ENCODE measurements around the gene MAPK9.

Gene MAPK9

DNA sequence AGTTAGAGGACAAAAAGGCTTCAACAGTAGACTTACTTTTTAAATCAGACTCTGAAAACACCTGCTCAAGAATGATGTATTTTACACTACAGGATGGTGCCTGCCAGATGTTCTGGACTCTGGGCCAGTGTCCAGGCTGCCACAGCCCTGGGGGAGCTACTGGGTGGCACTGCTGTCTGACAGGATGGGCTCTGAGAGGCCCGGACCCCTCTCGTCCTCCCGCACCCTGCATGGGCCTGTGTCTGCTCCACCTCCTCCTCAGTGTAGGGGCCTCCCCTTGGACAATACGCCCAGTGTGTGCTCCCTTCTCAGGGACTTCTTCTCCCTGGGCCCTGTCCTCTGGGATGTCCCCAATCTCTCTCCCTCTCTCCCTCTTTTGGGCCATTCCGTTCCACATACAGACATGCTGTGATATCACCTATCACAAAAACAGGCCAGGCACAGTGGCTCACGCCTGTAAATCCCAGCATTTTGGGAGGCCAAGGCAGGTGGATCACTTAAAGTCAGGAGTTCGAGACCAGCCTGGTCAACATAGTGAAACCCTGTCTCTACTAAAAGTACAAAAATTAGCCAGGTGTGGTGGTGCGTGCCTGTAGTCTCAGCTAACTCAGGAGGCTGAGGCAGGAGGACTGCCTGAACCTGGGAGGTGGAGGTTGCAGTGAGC is 37.9 kb upstream of the MAPK9 start:
- Histone ChIP-seq H3K4me2 (ENCODE audit: insufficient read depth, low read length, poor library complexity, severe bottlenecking) (no peak overlapping the region), H3K79me1 (ENCODE audit: low read depth, low read length) (peaks cover 2% of the 10 kb centered on the region), H3K36me3 (replicated peaks in 1 of 2; ENCODE audit: control insufficient read depth in 2 of 2, insufficient read depth in 2 of 2, low read length in 2 of 2) (peaks cover 35 to 48% of the 10 kb centered on the region in 2 donors), H3K9ac (ENCODE audit: low read depth, low read length, poor library complexity) (no peak overlapping the region), H3K27ac (replicated peaks; ENCODE audit: low read length) (no peak overlapping the region), H3K23ac (ENCODE audit: low read depth, low read length, poor library complexity) (no peak overlapping the region), H2BK12ac (ENCODE audit: low read length) (no peak overlapping the region), H3K4me1 (ENCODE audit: control insufficient read depth in 2 of 2, insufficient read depth in 1 of 2, low read depth in 1 of 2, low read length in 2 of 2) (peaks cover 0 to 6% of the 10 kb centered on the region in 2 donors), H4K8ac (ENCODE audit: low read depth, low read length) (no peak overlapping the region), H3K4ac (ENCODE audit: low read length) (no peak overlapping the region), H3K18ac (ENCODE audit: low read length) (no peak overlapping the region), H2BK15ac (ENCODE audit: low read length) (no peak overlapping the region), H3K4me3 (ENCODE audit: low read length in 2 of 2) (no peak overlapping the region), H4K91ac (ENCODE audit: low read depth, low read length, poor library complexity) (no peak overlapping the region), H2AK5ac (ENCODE audit: low read depth, low read length) (no peak overlapping the region), H3K14ac (ENCODE audit: low read length) (no peak overlapping the region), H3K9me3 (replicated peaks in 1 of 2; ENCODE audit: control insufficient read depth in 2 of 2, insufficient read depth in 1 of 2, low read depth in 1 of 2, low read length in 2 of 2) (peaks cover 0 to 2% of the 10 kb centered on the region in 2 donors), H2BK120ac (ENCODE audit: low read depth, low read length) (no peak overlapping the region), H2AFZ (ENCODE audit: low read length) (no peak overlapping the region), H2BK5ac (ENCODE audit: low read length) (no peak overlapping the region), H3K27me3 (ENCODE audit: control insufficient read depth in 3 of 3, insufficient read depth in 3 of 3, low read depth in 1 of 3, low read length in 3 of 3) (no peaks in the 10 kb centered on the region)
- WGBS, 2 donors (ENCODE audit: extremely low coverage in 2 of 2, insufficient read length in 2 of 2, insufficient replicate concordance in 1 of 2): no CpG with 5 or more reads among the region's 8 CpGs
- no peak for DNase-seq (ENCODE audit: low spot score)

DNA sequence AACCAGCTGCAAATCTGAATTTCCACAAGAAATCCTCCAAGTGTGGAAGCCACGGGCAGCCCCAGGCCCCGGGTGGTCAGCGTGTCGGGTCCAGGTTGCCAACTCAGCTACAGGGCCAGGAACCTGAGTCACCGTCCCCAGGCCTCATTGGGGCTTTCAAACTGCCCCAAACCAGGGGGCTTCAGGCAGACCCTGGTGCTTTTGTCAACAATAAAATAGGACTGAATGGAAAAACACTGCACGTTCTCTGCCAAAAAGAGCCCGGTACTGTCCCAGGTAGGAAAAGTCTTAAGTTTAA is 37.2 kb upstream of the MAPK9 start:
- H3K18ac ChIP-seq (ENCODE audit: low read length): no peak overlapping the region
- H2BK12ac ChIP-seq (ENCODE audit: low read length): no peak overlapping the region
- H3K4me1 ChIP-seq (ENCODE audit: control insufficient read depth in 2 of 2, insufficient read depth in 1 of 2, low read depth in 1 of 2, low read length in 2 of 2): peaks cover 0 to 6% of the 10 kb centered on the region in 2 donors
- H3K4ac ChIP-seq (ENCODE audit: low read length): no peak overlapping the region
- H3K79me1 ChIP-seq (ENCODE audit: low read depth, low read length): peaks cover under 1% of the 10 kb centered on the region
- no peak overlapping the region for H4K8ac ChIP-seq (ENCODE audit: low read depth, low read length)
- no peak for DNase-seq (ENCODE audit: low spot score)
- no peaks in the 10 kb centered on the region for H3K27me3 ChIP-seq (ENCODE audit: control insufficient read depth in 3 of 3, insufficient read depth in 3 of 3, low read depth in 1 of 3, low read length in 3 of 3)
- H3K27ac ChIP-seq (replicated peaks; ENCODE audit: low read length): no peak overlapping the region
- no peak overlapping the region for H2AK5ac ChIP-seq (ENCODE audit: low read depth, low read length)
- no peak overlapping the region for H2BK15ac ChIP-seq (ENCODE audit: low read length)
- no peak overlapping the region for H3K14ac ChIP-seq (ENCODE audit: low read length)
- WGBS, 2 donors (ENCODE audit: extremely low coverage in 2 of 2, insufficient read length in 2 of 2, insufficient replicate concordance in 1 of 2): no CpG with 5 or more reads among the region's 7 CpGs
- no peak overlapping the region for H4K91ac ChIP-seq (ENCODE audit: low read depth, low read length, poor library complexity)
- H3K4me2 ChIP-seq (ENCODE audit: insufficient read depth, low read length, poor library complexity, severe bottlenecking): no peak overlapping the region
- no peak overlapping the region for H3K9ac ChIP-seq (ENCODE audit: low read depth, low read length, poor library complexity)
- no peak overlapping the region for H2AFZ ChIP-seq (ENCODE audit: low read length)
- H2BK120ac ChIP-seq (ENCODE audit: low read depth, low read length): no peak overlapping the region
- H3K4me3 ChIP-seq (ENCODE audit: low read length in 2 of 2): no peak overlapping the region
- no peak overlapping the region for H2BK5ac ChIP-seq (ENCODE audit: low read length)
- peaks cover 29 to 48% of the 10 kb centered on the region in 2 donors for H3K36me3 ChIP-seq (replicated peaks in 1 of 2; ENCODE audit: control insufficient read depth in 2 of 2, insufficient read depth in 2 of 2, low read length in 2 of 2)
- peaks cover 0 to 2% of the 10 kb centered on the region in 2 donors for H3K9me3 ChIP-seq (replicated peaks in 1 of 2; ENCODE audit: control insufficient read depth in 2 of 2, insufficient read depth in 1 of 2, low read depth in 1 of 2, low read length in 2 of 2)
- no peak overlapping the region for H3K23ac ChIP-seq (ENCODE audit: low read depth, low read length, poor library complexity)

DNA sequence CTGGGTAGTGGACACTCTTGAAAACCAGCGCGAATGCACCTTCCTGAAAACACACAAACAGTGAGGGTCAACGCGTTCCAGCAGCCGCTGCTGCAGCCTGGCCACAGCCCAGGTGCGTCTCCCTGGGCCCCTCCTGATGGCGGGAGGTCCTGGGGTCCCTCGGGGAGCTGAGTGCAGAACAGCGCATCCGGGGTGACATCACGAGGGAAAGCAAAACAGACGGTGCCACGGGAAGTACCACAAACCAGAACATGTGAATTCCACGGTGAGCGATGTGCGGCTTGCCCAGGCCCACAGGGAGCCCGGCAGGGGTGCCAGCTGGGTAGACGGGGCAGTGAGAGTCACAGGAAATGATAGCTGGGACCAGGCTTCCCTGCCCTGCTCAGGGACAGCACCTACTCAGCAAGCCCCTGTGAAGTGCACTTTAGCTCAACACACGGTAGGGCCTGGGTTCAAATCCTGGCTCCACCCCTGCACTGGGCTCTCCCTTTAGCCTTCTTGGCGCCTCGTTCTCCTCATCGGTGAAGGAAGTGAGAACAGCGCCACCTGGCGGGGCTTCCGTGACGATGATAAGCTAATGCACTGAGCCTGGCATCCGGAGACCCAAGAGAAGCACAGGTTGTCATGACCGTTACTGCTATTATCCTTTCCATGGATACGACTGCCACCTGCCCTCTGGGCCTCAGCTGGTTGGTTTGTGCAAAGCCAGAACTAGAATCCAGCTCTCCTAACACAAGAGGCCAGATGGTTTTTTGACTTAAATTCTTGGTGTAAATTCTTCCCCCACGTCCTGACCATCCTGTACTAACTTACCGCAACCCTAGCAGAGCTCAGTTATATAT is 36.6 kb upstream of the MAPK9 start:
- WGBS, 2 donors (ENCODE audit: extremely low coverage in 2 of 2, insufficient read length in 2 of 2, insufficient replicate concordance in 1 of 2): no CpG with 5 or more reads among the region's 31 CpGs
- Histone ChIP-seq H3K9me3 (replicated peaks in 1 of 2; ENCODE audit: control insufficient read depth in 2 of 2, insufficient read depth in 1 of 2, low read depth in 1 of 2, low read length in 2 of 2) (no peaks in the 10 kb centered on the region), H2BK15ac (ENCODE audit: low read length) (peak overlapping the region; percentile 17), H3K4me1 (ENCODE audit: control insufficient read depth in 2 of 2, insufficient read depth in 1 of 2, low read depth in 1 of 2, low read length in 2 of 2) (peaks cover 0 to 6% of the 10 kb centered on the region in 2 donors), H3K36me3 (replicated peaks in 1 of 2; ENCODE audit: control insufficient read depth in 2 of 2, insufficient read depth in 2 of 2, low read length in 2 of 2) (peaks cover 24 to 48% of the 10 kb centered on the region in 2 donors), H3K4me3 (ENCODE audit: low read length in 2 of 2) (peak overlapping the region in 1 of 2 donors; percentile 1), H2BK5ac (ENCODE audit: low read length) (no peak overlapping the region), H3K4me2 (ENCODE audit: insufficient read depth, low read length, poor library complexity, severe bottlenecking) (no peak overlapping the region), H2AK5ac (ENCODE audit: low read depth, low read length) (no peak overlapping the region), H3K18ac (ENCODE audit: low read length) (peak overlapping the region; percentile 24), H3K9ac (ENCODE audit: low read depth, low read length, poor library complexity) (no peak overlapping the region), H2AFZ (ENCODE audit: low read length) (no peak overlapping the region), H3K14ac (ENCODE audit: low read length) (no peak overlapping the region), H2BK120ac (ENCODE audit: low read depth, low read length) (no peak overlapping the region), H2BK12ac (ENCODE audit: low read length) (no peak overlapping the region), H3K27ac (replicated peaks; ENCODE audit: low read length) (no peak overlapping the region), H4K91ac (ENCODE audit: low read depth, low read length, poor library complexity) (no peak overlapping the region), H4K8ac (ENCODE audit: low read depth, low read length) (no peak overlapping the region), H3K79me1 (ENCODE audit: low read depth, low read length) (no peaks in the 10 kb centered on the region), H3K27me3 (ENCODE audit: control insufficient read depth in 3 of 3, insufficient read depth in 3 of 3, low read depth in 1 of 3, low read length in 3 of 3) (no peaks in the 10 kb centered on the region), H3K23ac (ENCODE audit: low read depth, low read length, poor library complexity) (no peak overlapping the region), H3K4ac (ENCODE audit: low read length) (no peak overlapping the region)
- peak; percentile 70 for DNase-seq (ENCODE audit: low spot score)

DNA sequence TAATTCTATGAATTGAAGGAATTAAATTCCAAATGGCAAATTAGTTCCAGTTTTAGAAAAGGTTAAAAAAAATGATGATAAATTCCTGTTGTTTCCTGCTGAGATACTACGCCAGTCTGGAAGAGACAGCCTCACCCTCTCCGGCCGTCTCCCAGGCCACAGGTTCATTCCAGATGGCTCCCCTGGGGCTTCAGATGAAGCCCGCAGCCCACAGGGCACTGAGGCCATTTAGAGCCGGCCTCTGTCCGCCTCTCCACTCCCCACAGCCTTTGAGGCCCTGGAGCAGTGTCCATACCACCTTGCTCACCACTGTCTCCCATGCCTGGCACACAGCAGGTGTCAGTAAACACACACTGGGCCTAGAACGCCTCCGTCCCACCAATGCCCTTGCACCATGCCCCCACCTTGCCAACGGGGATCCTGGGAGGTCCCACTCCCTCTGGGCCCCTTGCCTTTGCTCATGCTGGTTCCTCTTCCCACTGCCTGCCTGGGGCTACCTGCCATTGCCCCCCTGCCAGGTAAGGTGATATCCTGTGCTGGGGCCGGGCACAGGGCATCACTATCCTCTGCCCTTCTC is 35.2 kb upstream of the MAPK9 start:
- WGBS, 2 donors (ENCODE audit: extremely low coverage in 2 of 2, insufficient read length in 2 of 2, insufficient replicate concordance in 1 of 2): no CpG with 5 or more reads among the region's 10 CpGs
- Histone ChIP-seq H3K4ac (ENCODE audit: low read length) (no peak overlapping the region), H3K27me3 (ENCODE audit: control insufficient read depth in 3 of 3, insufficient read depth in 3 of 3, low read depth in 1 of 3, low read length in 3 of 3) (no peaks in the 10 kb centered on the region), H2BK15ac (ENCODE audit: low read length) (no peak overlapping the region), H3K79me1 (ENCODE audit: low read depth, low read length) (no peaks in the 10 kb centered on the region), H2AK5ac (ENCODE audit: low read depth, low read length) (peak overlapping the region; percentile 56), H3K9me3 (replicated peaks in 1 of 2; ENCODE audit: control insufficient read depth in 2 of 2, insufficient read depth in 1 of 2, low read depth in 1 of 2, low read length in 2 of 2) (no peaks in the 10 kb centered on the region), H3K4me3 (ENCODE audit: low read length in 2 of 2) (no peak overlapping the region), H4K8ac (ENCODE audit: low read depth, low read length) (no peak overlapping the region), H3K4me1 (ENCODE audit: control insufficient read depth in 2 of 2, insufficient read depth in 1 of 2, low read depth in 1 of 2, low read length in 2 of 2) (peaks cover 4 to 6% of the 10 kb centered on the region in 2 donors), H3K18ac (ENCODE audit: low read length) (no peak overlapping the region), H2BK12ac (ENCODE audit: low read length) (no peak overlapping the region), H4K91ac (ENCODE audit: low read depth, low read length, poor library complexity) (no peak overlapping the region), H3K4me2 (ENCODE audit: insufficient read depth, low read length, poor library complexity, severe bottlenecking) (no peak overlapping the region), H3K14ac (ENCODE audit: low read length) (no peak overlapping the region), H2BK120ac (ENCODE audit: low read depth, low read length) (no peak overlapping the region), H3K36me3 (replicated peaks in 1 of 2; ENCODE audit: control insufficient read depth in 2 of 2, insufficient read depth in 2 of 2, low read length in 2 of 2) (peaks cover 23 to 53% of the 10 kb centered on the region in 2 donors), H2AFZ (ENCODE audit: low read length) (no peak overlapping the region), H3K9ac (ENCODE audit: low read depth, low read length, poor library complexity) (no peak overlapping the region), H3K23ac (ENCODE audit: low read depth, low read length, poor library complexity) (no peak overlapping the region), H3K27ac (replicated peaks; ENCODE audit: low read length) (no peak overlapping the region), H2BK5ac (ENCODE audit: low read length) (no peak overlapping the region)
- no peak for DNase-seq (ENCODE audit: low spot score)
